ENCODE measurements around the gene TMEM185A. TPM values are rescaled to one million over a fixed set of nuclear protein-coding genes. Genes with fewer than 3 reads are reported as not detected.

The TMEM185A gene
- 10 to 100 TPM; 18.0 to 20.7 TPM for total RNA-seq

DNA sequence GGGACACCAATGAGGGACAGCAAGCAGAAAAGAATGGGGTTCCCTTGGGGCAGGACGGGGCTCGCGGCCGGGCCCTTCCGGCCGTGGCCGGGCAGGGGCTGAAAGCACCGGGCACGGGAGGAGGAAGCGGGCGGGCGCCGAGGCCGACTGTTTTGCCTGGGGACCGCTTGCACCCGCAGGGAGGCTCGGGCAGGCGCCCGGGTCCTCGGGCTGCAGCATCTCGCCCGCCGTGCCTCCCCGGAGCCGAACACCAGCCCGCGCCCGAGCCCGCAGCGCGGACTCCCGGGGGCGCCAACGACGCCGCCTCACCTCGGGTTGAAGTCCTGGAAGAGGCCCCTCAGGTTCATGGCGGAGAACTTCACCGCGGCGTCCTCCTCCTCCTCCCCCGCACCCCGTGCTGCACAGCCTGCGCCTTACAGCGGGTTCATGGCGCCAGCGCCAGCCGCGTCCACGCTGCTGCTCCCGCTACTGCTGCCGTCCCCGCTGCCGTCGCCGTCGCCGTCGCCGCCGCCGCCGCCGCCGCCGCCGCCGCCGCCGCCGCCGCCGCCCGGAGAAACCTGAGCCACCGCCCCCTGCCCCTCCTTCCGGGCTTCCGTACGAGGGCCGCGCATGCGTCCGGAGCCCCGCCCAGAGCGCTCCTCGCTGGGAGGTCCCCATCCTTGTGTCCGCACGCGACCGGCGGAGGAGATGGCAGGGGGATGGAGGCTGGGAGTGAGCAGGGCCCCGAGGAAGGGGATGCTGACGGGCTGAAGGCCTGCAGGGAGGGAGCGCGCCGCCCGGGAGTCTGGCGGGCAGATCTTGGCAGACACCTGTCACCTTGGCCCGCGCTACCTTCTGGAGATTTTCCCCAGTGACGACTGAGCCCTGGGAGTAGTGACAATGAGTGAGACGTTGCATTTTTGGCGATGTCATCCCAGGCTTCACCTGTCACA is at the start of gene TMEM185A:
TMEM185A (minus strand) TSS at position 559 of the 932 bp plus-strand sequence; CDS start at position 347, 212 bp downstream.

DNA sequence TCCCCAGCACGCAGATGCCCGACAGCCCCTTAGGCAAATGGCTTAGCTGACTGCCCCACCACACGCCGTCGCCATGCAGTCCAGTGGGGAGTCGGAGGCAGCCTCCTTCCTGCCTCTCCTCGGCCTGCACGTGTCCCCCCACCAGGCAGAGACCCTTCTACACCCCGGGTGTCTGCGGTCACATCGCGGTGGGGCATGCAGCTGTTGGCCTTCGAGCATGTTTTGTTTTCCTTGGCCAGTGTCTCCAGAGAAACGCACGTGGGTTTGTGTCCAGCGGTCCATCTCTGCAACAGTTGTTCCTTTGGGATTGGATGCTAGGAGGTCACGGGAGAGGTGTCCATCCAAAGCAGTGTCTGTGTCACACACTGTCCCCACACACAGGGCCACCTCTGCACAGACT is 36.4 kb downstream of the TMEM185A start, which contains the start of gene HSFX2:
HSFX2 (minus strand) TSS at position 101 of the 400 bp plus-strand sequence. CDS start 614 bp downstream, outside the sequence.

DNA sequence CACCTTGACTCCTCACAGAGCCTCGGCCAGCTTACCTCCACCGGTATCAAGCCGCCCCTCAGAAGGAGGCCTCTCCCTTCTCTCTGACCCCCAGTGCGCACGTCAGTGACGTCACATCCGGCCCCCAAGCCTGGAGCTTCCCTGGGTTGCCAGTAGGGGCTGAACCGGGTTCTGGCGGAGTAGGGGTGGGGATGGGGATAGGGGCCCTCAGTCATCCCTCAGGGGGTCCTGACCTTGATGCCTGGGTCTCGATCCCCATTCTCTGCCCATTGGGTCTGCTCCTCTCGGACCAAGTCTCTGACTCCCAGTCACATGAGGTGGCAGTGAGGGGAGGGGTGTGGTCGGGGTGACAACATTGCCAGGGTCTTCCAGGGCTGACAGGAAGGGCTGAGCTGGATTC is 44.2 kb downstream of the TMEM185A start, which contains the start of gene MAGEA9B:
MAGEA9B (minus strand) TSS at position 101 of the 400 bp plus-strand sequence. CDS start 4,280 bp downstream, outside the sequence.

DNA sequence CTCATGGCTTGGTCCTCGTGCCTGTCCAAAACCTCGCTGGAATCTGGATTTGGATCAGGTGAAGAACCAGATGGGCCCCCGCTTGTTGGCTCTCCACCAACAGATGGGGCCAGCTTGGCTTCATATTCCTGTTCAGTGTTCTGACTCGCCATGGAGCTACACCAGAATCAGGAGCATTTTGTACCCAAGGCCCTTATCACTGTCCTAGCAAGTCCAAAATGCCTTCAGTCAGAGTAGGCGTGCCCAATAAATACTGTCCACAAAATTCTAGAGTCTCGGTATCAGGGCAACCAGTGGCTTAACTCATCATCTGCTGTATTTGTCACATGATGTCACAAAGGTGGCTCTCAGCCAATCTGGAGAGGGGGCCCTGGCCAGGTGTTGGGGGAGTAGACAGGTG is 81.9 kb downstream of the TMEM185A start, which contains the start of gene HSFX3:
HSFX3 (minus strand) TSS at position 224 of the 400 bp plus-strand sequence; CDS start at position 152, 72 bp downstream.

Other genes starting within 250 kb of the TMEM185A start
- gene IDS, start 126.5 kb downstream of the TMEM185A start, total RNA-seq = 10 to 100 TPM; 50.6 to 53.6 TPM
- gene EOLA1, start 90.8 kb downstream of the TMEM185A start, total RNA-seq = 10 to 100 TPM; 23.0 to 25.2 TPM
- not detected for gene HSFX3, start 81.9 kb downstream of the TMEM185A start, total RNA-seq
- not detected for gene MAGEA9B, start 44.3 kb downstream of the TMEM185A start, total RNA-seq
- under 1 TPM in 1 of 2 experiments, not detected in 1; 0.33 TPM for gene HSFX2, start 36.5 kb downstream of the TMEM185A start, total RNA-seq
- not detected for gene MAGEA11, start 80.3 kb upstream of the TMEM185A start, total RNA-seq
- under 1 TPM; 0.58 to 0.88 TPM for gene HSFX1, start 142.3 kb upstream of the TMEM185A start, total RNA-seq
- gene MAGEA9, start 150.1 kb upstream of the TMEM185A start, total RNA-seq = not detected
- not detected for gene MAGEA8, start 249.4 kb upstream of the TMEM185A start, total RNA-seq